GM06990 (cell line): ENCODE data around the gene PRDM2.

ENCODE experiments used
- DNase-seq: peaks from one replicate; pipeline ENCODE4 v3.0.0-alpha.2; 2011; ENCODE audit not compliant: insufficient read length; ENCODE audit errors: extremely low read depth
- H3K27me3 ChIP-seq: replicated peaks from 2 replicates; pipeline ENCODE4 v1.6.0; 2011; ENCODE audit warnings: low read length; ENCODE audit not compliant: control insufficient read depth, insufficient read depth
- H3K36me3 ChIP-seq: 2 replicates; pipeline ENCODE4 v1.5.1; 2011; ENCODE audit warnings: low read length; ENCODE audit not compliant: control insufficient read depth, insufficient read depth
- H3K4me3 ChIP-seq: replicated peaks from 2 replicates; pipeline ENCODE4 v1.5.1; 2011; ENCODE audit warnings: low read depth, mild to moderate bottlenecking, control low read depth, low read length
- CTCF ChIP-seq: IDR thresholded peaks from 2 replicates; pipeline ENCODE4 v1.5.1; 2011; ENCODE audit warnings: low read length, control low read depth, mild to moderate bottlenecking, inconsistent platforms; ENCODE audit not compliant: insufficient read depth, poor library complexity, severe bottlenecking

PRDM2 gene

GRCh38 chr1:13725714-13726175 lies 25.8 kb downstream of the PRDM2 start:
- peak; percentile 25 for DNase-seq
- TF ChIP-seq CTCF = peak; percentile 64
- no peaks in the 10 kb centered on the region for H3K27me3 ChIP-seq

DNA sequence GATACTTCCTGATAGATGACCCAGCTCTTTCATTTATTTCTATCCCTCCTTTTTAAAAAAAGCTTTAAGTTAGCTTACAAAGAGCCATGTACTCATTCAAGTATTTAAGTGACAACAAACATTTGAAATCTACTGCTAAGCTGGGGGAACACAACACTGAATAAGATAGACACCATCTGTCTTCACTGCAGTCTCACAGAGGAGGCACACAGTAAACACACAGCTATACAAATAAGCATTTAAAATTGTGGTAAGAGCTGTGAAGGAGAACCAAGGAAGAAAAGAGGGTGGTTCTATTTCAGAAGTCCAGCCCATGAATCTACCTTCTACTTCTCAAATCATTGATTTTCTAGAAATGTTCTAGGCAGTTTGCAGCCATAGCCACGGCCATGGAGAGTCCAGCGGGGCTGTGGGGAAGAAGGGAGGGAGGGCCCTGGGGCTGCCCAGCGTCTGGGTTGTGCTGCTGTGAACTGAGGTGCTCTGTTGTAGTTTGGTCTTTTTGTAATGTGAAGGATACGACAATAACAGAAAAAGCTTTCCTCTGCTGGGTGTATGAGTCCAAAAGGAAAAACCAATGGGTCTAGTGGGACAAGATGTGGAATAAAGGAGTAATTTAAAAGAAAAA lies 28.2 kb downstream of the PRDM2 start:
- TF ChIP-seq CTCF = no peak
- Histone ChIP-seq H3K27me3 (no peaks in the 10 kb centered on the region), H3K36me3 (peaks cover 2% of the 10 kb centered on the region; the same call in 1 of the 2 replicates), H3K4me3 (no peak overlapping the region)
- DNase-seq = peak; percentile 36

More at GRCh38 chr1:13725714-13726175, 25.8 kb downstream of the PRDM2 start:
- Histone ChIP-seq H3K36me3 (peaks cover 2% of the 10 kb centered on the region; the same call in 1 of the 2 replicates), H3K4me3 (no peak overlapping the region)

GRCh38 chr1:13730291-13730690 lies 30.3 kb downstream of the PRDM2 start:
- Histone ChIP-seq H3K4me3 (peak overlapping the region; percentile 50), H3K36me3 (peaks cover 1% of the 10 kb centered on the region; the same call in 1 of the 2 replicates), H3K27me3 (no peaks in the 10 kb centered on the region)
- no peak for DNase-seq
- TF ChIP-seq CTCF = no peak

- peak overlapping the region; percentile 58 for H3K4me3 ChIP-seq
- no peaks in the 10 kb centered on the region for H3K27me3 ChIP-seq
- H3K36me3 ChIP-seq = peaks cover 1% of the 10 kb centered on the region; the same call in 1 of the 2 replicates
- TF ChIP-seq CTCF = no peak
- DNase-seq = peak; percentile 91
Measured at GRCh38 chr1:13730751-13731482, 30.9 kb downstream of the PRDM2 start.

GRCh38 chr1:13731897-13732296 lies 31.9 kb downstream of the PRDM2 start:
- no peak for DNase-seq
- no peak for TF ChIP-seq CTCF
- H3K4me3 ChIP-seq = peak overlapping the region; percentile 58
- no peaks in the 10 kb centered on the region; the same call in 1 of the 2 replicates for H3K36me3 ChIP-seq
- no peaks in the 10 kb centered on the region for H3K27me3 ChIP-seq
